Stimulated activated CD8-positive, alpha-beta memory T cell treated with anti-CD3 and anti-CD28 coated beads, Interleukin-4, amount 100 ng/mL, for 48 hours (primary cell): ENCODE measurements around the gene FBXL4.

ENCODE experiments used
- DNase-seq: peaks from one replicate; pipeline ENCODE4 v3.0.0-alpha.2; 2020

FBXL4 gene

GRCh38 chr6:98877250-98877649 is 70.5 kb downstream of the FBXL4 start:
- DNase-seq: no peak

- DNase-seq: no peak
Observed at GRCh38 chr6:98875375-98875774, 72.4 kb downstream of the FBXL4 start.

- DNase-seq: no peak
Observed at GRCh38 chr6:98871821-98872220, 75.9 kb downstream of the FBXL4 start.

- no peak for DNase-seq
Observed at GRCh38 chr6:98871057-98871456, 76.7 kb downstream of the FBXL4 start.

- no peak for DNase-seq
Observed at GRCh38 chr6:98864497-98864896, 83.2 kb downstream of the FBXL4 start.

GRCh38 chr6:98848539-98849242 is 99.1 kb downstream of the FBXL4 start:
- no peak for DNase-seq

- DNase-seq: no peak
Observed at GRCh38 chr6:98847779-98848538, 99.8 kb downstream of the FBXL4 start.

- no peak for DNase-seq
Observed at GRCh38 chr6:98847416-98847778, 100.3 kb downstream of the FBXL4 start.

- no peak for DNase-seq
Observed at GRCh38 chr6:98846021-98846380, 101.7 kb downstream of the FBXL4 start.

- DNase-seq: peak; percentile 85
Observed at GRCh38 chr6:98845211-98846020, 102.3 kb downstream of the FBXL4 start.

- DNase-seq: no peak
Observed at GRCh38 chr6:98844244-98845210, 103.2 kb downstream of the FBXL4 start.

GRCh38 chr6:98843271-98844243 is 104.2 kb downstream of the FBXL4 start:
- no peak for DNase-seq

GRCh38 chr6:98842342-98843180 is 105.2 kb downstream of the FBXL4 start:
- no peak for DNase-seq

GRCh38 chr6:98841621-98842341 is 106.0 kb downstream of the FBXL4 start:
- DNase-seq: no peak

- no peak for DNase-seq
Observed at GRCh38 chr6:98840996-98841513, 106.7 kb downstream of the FBXL4 start.

- DNase-seq: no peak
Observed at GRCh38 chr6:98840385-98840784, 107.4 kb downstream of the FBXL4 start.

- DNase-seq: no peak
Observed at GRCh38 chr6:98839781-98840361, 107.9 kb downstream of the FBXL4 start.

- no peak for DNase-seq
Observed at GRCh38 chr6:98838975-98839374, 108.8 kb downstream of the FBXL4 start.

- no peak for DNase-seq
Observed at GRCh38 chr6:98838032-98838431, 109.7 kb downstream of the FBXL4 start.
